GM21619 (cell line): ENCODE measurements around the gene TECTB.

Experiments
- ATAC-seq: cut with Tn5 transposase; IDR thresholded peaks from one replicate; pipeline ENCODE4 v1.9.1; 2021; ENCODE audit not compliant: unreplicated experiment

The TECTB gene

GRCh38 chr10:112271982-112272381, 11.2 kb upstream of the TECTB start:
- no peak for ATAC-seq

GRCh38 chr10:112274831-112275230, 8.4 kb upstream of the TECTB start:
- ATAC-seq = no peak

GRCh38 chr10:112275512-112276245, 7.5 kb upstream of the TECTB start:
- ATAC-seq = no peak

- no peak for ATAC-seq
These were observed 4.3 kb upstream of the TECTB start for GRCh38 chr10:112278871-112279270.

GRCh38 chr10:112279433-112279832, 3.8 kb upstream of the TECTB start:
- no peak for ATAC-seq

- ATAC-seq = no peak
These were observed 2.8 kb upstream of the TECTB start for GRCh38 chr10:112280205-112280921.

- ATAC-seq = no peak
These were observed 1.1 kb upstream of the TECTB start for GRCh38 chr10:112282086-112282485.

GRCh38 chr10:112286837-112287818, 3.9 kb downstream of the TECTB start:
- ATAC-seq = no peak

GRCh38 chr10:112287844-112288243, 4.6 kb downstream of the TECTB start:
- ATAC-seq = no peak

- ATAC-seq = no peak
These were observed 5.3 kb downstream of the TECTB start for GRCh38 chr10:112288486-112288885.

GRCh38 chr10:112289373-112290053, 6.3 kb downstream of the TECTB start:
- ATAC-seq = no peak

- no peak for ATAC-seq
These were observed 6.8 kb downstream of the TECTB start for GRCh38 chr10:112290054-112290373.

- no peak for ATAC-seq
These were observed 11.0 kb downstream of the TECTB start for GRCh38 chr10:112294169-112294568.

GRCh38 chr10:112295853-112296830, 12.9 kb downstream of the TECTB start:
- ATAC-seq = no peak

- ATAC-seq = no peak
These were observed 13.7 kb downstream of the TECTB start for GRCh38 chr10:112296908-112297331.

GRCh38 chr10:112298581-112298980, 15.4 kb downstream of the TECTB start:
- no peak for ATAC-seq

- no peak for ATAC-seq
These were observed 16.3 kb downstream of the TECTB start for GRCh38 chr10:112299456-112299855.

- no peak for ATAC-seq
These were observed 19.1 kb downstream of the TECTB start for GRCh38 chr10:112302335-112302734.

- no peak for ATAC-seq
These were observed 20.3 kb downstream of the TECTB start for GRCh38 chr10:112303528-112303927.
